DND-41 (cell line): ENCODE results near the gene SNAPC4.

Experiments used
- CTCF ChIP-seq: IDR thresholded peaks from 2 replicates; pipeline ENCODE4 v1.5.1; 2012; ENCODE audit warnings: borderline replicate concordance, low read length, moderate library complexity, mild to moderate bottlenecking; ENCODE audit not compliant: poor library complexity, severe bottlenecking; ENCODE audit errors: extremely low read depth
- EZH2 ChIP-seq: IDR thresholded peaks from 3 replicates; pipeline ENCODE4 v1.6.1; 2012; ENCODE audit warnings: borderline replicate concordance, low read depth, mild to moderate bottlenecking, moderate library complexity, low read length, inconsistent platforms; ENCODE audit not compliant: severe bottlenecking

GRCh38 chr9:136371533-136371880, 28.5 kb downstream of the SNAPC4 start:
- TF ChIP-seq CTCF (no peak), EZH2 (no peak)
